DMS79 (cell line): ENCODE measurements around the gene LRRC27.

Experiments
- DNase-seq: peaks from one replicate; lab custom pipeline; 2025; lab: John Stamatoyannopoulos, UW

LRRC27 gene

GRCh38 chr10:132301371-132302330 is 30.3 kb upstream of the LRRC27 start:
- no peak for DNase-seq

GRCh38 chr10:132302421-132303310 is 29.3 kb upstream of the LRRC27 start:
- no peak for DNase-seq

DNA sequence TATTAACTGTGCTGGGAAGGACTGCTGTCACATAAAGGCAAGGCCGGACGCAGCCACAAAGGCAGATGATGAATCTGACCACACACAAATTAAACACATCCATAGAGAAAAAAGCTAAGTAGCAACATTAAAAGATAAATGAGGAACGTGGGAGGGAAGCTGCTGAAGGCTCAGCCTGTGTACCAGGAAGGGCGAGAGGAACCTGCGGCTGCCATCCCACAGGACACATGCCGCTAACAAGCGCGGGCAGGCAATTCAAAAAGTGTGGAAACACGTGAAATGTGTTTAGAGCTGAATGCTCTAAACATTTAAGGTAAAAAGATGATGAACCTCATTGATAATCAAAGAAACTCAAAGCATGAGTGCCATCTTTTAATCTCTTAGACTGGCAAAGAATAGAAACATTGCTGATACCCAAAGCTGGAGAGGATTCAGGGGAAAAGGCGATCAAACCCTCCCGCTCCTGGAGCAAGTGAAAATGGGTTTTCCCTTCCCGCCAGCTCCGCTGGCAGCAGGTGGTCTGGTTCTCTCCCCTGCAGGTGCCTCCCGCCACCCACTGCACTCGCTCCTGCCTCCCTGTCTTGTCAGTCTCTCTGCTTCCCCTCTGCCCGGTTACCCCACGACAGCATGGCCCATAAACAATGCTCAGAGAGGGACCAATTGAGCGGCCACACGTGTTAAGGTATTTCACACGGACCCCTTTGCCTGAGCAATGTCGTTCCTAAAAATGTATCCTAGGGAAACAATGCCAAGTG is 28.5 kb upstream of the LRRC27 start:
- no peak for DNase-seq

DNA sequence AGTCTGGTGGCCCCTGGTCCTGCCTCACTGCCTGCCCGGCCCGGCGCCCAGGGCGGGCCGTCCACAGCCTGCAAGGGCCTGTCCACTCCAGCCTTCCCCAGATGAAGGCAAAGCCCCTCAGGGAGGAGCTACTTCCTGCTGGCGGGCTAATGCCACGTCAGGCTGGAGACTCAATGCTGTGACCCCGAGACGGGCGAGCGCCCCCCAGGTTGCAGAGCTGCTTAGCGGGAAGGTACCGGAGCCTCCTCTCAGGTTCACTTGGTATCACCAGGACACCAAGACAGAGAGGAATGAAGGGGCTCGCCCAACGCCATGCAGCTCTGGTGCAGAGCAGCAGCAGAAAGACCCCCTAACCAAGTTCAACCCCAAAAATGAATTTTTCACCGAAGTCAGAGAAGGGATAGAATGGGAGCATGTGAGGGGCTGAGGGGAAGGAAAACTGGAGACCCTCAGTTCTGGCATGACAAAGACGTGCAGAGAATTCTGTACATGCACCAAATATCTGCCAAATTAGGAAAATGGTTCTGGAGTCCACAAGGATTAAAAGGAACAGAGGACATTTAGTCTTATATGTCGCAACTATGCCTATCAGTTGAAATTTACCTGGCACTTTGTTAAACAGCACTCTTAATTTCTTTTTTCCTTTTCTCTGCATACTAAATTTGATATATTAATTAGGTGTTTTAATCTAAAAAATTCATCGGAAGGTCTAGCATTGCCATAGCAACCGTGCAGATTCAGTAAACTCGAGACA is 27.1 kb upstream of the LRRC27 start:
- DNase-seq: no peak

DNA sequence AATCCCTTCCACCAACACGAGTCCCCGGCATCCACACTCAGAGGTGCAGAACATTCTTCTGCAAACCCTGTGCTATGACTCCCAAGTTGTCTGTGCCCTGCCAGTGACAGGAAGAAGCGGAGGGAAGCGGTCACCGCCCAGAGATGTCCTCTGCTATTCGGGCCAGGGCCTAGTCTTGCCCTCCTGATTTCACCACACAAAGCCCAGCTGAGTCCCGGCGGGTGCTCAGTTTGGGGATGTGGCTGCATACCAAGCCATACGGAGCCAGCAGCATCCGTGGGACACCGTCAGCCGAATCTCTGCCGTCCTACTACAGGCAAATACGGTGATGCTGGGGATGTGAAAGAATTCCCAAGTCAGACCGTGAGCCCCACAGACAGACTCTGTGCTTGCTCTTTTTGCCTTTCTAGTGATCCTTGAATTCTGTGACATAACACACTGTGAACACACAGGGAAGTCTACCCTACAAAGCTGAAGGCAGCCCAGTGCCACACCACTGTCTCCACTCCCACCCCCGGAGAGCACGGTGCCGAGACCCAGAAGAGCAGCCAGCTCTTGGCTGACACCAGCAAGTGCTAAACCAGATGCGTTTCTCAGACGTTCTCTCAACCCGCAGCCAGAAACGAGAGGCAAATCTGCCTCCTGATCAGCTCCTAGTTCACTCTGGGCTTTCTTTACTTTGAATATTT is 26.2 kb upstream of the LRRC27 start:
- DNase-seq: no peak

- DNase-seq: no peak
These were observed 25.7 kb upstream of the LRRC27 start for GRCh38 chr10:132306343-132306685.

DNA sequence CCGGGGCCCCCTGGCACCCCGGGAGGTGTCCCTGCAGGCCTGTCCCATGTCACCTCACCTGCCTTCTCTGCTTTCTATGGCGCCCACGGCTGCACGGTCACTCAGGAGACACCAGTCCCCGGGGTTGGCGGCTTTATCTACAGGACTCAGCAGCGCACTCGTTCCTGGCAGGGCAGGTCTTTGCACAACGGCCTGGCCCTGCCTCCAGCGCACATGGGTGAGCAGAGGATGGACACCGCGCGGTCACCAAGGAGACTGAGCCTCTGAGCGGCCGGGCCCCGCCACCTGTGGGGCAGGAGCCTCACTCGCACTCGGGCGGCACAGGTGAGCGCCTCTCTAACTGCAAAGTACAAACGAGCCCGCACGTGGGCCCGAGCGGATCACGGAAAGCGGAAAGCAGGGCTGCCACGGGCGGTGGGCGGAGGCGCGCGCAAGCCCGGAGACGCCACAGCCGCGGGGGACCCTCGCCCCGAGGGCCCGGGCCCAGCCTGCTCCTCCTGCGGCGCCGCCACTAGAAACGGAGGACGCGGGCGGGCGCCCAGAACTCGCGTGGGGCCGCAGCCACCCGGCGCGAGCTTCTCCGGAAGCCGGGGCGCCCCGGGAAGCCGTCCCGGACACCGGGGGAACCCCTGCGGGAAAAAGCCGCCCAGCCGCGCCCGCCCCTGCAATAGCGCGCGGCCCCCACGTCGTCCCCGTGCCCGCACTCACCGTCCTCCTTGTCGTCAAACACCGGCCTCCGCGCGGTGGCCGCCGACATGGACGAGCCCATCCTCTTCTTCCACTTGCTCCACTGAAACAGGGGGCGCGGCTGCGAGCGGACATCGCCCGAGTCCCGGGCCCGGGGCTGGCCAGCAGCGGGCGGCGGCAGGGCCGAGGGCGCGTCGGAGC is 24.9 kb upstream of the LRRC27 start:
- DNase-seq: peak; percentile 19

DNA sequence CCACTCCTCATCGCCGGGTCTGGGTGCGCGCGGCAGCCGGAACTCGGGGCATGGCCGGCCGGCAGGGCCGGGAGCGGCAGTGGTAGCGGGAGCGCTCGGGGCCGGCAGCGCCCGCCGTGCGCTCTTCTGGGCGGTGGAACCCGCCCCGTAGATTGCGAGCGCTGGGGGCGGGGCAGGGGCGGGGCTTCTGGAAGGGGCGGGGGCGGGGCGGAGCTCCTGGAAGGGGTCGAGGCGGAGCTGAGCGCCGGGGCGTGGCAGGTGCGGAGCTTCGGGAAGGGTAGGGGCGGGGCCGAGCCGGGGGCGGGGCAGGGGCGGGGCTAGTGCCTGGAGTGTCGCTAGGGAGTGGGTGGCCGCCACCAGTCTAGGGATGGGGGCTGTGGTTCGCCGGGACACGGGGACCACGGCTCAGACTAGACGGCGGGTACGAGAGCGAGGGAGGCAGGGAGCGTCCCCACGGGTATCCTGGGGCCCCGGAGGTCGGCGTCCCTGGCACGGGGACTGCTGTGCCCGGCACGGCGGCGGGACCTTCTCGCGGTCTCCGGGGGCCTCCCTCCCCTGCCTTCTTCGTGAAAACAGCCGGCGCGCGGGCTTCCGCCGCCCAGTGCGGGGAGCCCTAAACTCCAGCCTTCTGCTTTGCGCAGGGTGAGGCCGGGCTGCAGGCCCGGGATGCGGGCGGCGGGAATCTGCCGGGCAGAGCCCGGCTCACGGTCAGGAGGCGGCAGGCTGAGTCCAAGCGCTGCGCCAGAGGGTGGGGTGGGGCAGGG is 24.0 kb upstream of the LRRC27 start, which contains the start of gene STK32C:
Gene STK32C (minus strand): TSS at position 128 of the 764 bp plus-strand sequence. CDS start 117 bp downstream, at position 11.
- peak; percentile 50 for DNase-seq

DNA sequence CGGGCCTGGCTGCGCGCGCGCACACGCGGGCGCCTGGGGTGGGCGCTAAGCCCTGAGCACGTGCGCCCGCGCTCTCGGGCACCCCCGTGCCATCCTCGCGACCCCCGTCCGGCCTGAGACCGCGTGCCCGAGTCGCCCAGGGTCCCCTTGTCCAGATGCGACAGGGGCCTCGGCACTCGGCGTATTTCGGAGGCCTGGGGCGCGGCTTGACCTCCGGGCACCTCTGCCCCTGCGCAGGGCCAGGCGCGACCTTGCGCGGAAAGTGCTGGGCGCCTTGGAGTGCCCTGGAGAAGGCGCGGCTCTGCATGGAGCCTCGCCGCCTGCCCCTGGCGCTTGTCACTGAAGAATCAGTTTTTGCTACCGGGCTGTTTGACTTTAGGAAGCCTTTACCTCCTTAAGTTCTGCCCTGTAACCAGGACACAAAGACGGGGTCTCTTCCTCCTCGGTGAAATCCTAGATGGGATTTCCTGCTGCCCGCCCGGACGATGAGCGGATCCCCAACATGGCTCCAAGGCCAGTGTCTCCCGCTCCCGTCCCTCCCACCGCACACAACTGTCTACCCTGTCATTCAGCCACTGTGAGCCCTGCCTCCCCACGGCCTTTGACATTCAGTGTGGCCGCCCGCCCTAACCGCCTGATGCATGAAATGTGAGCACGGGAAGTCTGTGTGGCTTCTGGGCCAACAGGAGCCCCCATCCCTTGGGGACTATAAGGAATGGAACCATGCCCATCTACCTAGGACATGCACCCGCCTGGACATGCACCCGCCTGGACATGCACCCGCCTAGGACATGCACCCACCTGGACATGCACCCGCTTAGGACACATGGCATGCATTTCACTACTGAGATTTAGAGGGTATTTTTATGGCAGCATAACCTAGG is 23.2 kb upstream of the LRRC27 start:
- DNase-seq: no peak

DNA sequence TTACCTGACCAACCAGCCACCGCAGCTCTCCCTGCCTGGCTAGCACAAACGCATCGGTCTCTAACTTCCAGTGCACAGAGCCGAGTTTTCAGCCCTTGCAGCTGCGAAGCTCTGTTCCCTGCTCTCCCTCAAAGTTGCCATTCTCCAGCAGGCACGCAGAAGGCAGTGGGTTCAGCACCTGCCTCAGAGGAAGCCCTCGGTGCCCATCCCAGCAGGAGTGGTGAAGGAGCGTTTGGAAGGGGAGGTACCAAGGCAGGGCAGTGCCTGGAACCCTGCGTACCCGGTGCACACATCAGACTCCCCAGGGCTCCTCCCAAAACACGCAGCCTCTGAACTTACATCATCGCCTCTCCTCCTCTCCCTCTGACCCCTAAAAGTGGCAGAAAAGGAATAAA is 22.5 kb upstream of the LRRC27 start:
- no peak for DNase-seq

DNA sequence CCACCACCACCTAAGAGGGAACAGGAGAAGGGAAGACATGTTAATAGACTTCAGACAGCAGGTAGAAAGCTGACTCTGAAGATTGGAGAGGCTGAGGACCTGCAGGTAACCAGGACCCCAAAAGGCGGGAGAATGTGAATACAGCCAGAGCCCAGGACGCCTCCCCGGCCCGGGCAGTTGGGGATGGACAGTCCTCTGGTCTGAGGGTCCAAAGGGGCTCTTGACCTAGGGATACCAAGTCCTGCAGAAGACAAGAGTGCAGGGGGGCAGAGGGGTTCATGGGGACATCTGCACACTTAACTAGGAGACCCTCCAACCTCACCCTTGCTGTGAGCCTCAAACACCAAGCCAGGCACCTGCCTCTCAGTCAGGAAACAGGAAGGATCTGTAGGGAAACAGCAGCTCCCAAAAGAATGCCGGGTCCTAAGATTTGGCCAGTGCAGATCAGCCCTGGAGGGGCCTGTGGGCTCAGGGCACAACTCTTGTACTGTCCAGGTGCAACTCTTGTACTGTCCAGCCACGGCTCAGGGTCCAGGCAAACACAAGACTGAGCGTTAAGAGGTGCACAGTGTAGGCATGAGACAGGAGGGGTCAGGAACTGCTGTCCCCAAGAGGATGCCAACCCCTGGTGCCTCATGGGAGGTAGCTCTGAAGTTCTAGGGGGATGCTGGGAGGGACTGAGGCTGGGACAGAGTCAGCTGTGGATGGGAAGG is 22.0 kb upstream of the LRRC27 start:
- no peak for DNase-seq

- no peak for DNase-seq
These were observed 21.2 kb upstream of the LRRC27 start for GRCh38 chr10:132310701-132311337.

- DNase-seq: no peak
These were observed 20.6 kb upstream of the LRRC27 start for GRCh38 chr10:132311338-132311939.

DNA sequence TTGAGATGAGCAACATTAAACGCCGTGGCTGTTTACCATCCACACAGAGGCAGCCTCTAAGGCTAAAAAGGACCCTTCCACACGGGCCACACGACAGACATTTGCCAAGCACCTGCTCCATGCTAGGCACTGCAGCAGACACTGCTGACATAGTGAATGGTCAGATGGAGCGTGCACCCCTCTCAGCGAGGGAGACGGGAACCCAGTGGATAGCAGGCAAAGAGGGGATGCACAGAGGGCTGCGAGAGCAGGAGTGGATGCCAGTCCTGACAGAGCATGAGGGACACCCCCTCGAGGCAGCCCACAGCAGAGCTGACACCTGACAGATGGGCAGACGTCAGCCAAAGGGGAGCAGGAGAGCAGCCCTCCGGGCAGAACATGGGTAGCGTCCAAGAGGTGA is 18.7 kb upstream of the LRRC27 start:
- DNase-seq: no peak

- no peak for DNase-seq
These were observed 18.1 kb upstream of the LRRC27 start for GRCh38 chr10:132313865-132314264.

DNA sequence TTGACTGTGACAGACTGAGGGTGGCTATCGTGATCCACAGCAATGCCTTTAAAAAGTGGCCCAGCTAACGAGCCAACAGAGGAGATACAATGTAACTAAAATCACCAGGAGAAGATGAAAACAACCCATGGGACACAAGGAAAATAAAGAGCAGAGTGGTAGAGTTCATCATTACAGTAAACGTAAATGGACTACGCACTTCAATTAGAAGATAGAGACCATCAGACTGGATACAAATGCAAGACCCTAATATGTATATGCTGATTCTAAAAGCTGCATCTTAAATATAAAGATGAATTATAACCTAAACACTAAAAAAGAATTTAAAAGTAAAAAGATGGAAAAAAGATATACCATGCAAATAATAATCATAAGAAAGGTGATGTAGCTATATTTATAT is 17.7 kb upstream of the LRRC27 start:
- no peak for DNase-seq
